HK-2 (cell line): ENCODE measurements around the gene ARHGAP1.

Experiments
- DNase-seq: peaks from one replicate; pipeline ENCODE4 v3.0.0-alpha.2; 2018; ENCODE audit not compliant: unreplicated experiment

The ARHGAP1 gene

DNA sequence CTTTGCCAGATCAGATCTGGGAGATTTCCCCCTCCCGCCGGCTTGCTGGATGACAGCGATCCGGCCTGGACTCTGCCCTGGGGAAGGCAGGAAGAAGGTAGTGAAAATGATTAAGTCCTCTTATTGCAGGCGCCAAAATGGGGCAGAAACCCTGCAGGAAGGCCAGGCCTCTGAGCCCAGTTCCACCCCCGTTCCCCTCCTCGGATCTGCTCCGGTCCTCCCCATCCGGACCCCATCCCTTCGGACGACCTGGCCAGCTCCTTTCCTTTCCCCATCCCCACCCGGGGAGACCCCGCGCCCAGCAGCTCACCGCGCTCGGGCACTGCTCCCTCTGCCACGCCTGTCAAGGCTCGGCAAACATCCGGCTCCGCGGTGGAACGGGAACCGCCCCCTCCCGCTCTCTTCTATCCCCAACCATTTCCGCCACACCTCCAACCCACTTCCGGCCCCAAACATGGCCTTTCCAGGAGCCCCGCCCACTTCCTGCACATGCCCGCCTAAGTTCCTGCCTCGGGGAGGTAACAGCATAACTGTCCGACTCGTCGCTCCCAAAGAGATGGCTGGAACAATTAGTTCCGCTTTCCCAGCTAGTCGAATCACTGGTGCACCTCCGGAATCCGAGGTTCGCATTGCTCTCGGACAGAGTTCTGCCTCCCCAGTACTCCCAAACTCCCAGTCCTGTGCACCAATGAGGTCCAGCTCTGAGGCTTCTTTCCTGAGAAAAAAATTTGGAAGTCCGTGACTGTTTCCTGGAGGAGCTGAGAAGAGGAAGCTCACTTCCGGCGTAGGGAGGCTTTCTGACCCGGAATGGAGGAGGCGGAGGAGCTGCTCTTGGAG, at the start of gene ARHGAP1, which contains the start of gene ZNF408:
Gene ARHGAP1 (minus strand): TSS at position 379 of the 837 bp plus-strand sequence. CDS start 4,512 bp downstream, outside the sequence.
Gene ZNF408 (plus strand): TSS at position 791 of the 837 bp plus-strand sequence. CDS start 17 bp downstream, at position 808.
- DNase-seq: peak; percentile 95

- DNase-seq: no peak
These were observed 46.7 kb upstream of the ARHGAP1 start for GRCh38 chr11:46747150-46747549.

- DNase-seq: no peak
These were observed 45.6 kb upstream of the ARHGAP1 start for GRCh38 chr11:46745995-46746394.

DNA sequence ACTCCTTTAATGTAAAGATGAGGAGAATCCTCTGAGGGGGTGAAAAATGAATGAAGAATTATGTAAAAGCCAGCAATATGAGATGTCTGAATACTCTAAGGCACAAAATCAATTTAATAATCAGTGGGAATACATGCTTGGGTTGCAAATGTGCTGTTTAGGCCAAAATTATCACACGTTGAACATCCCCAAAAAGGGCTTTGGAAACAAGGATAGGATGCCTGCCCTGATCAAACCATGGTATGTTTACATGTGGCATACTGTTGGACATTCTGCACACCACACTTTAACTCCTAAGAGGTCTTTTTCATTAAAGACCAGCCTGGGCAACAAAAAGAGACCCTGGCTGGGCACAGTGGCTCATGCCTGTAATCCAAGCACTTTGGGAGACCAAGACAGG, 44.9 kb upstream of the ARHGAP1 start:
- DNase-seq: no peak

- DNase-seq: no peak
These were observed 43.4 kb upstream of the ARHGAP1 start for GRCh38 chr11:46743693-46744339.

DNA sequence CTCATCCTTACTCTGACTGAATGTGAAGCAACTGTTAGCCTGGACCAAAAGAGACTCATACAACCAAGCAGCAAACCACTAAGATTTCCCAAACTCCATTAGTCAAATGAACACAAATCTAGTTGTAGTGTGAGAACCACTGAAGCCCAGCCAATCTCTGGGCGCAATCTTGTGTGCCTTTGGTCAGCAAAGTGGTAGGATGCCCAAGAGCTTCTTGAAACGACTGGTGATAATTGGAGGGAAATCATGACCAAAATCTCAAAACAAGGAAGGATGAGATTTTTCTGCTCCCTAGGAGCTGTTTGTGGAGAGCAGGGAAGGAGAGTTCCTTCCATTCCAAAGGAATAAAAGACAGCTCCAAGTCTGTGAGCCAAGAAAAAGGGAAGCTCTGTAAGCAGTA, 42.6 kb upstream of the ARHGAP1 start:
- DNase-seq: no peak

DNA sequence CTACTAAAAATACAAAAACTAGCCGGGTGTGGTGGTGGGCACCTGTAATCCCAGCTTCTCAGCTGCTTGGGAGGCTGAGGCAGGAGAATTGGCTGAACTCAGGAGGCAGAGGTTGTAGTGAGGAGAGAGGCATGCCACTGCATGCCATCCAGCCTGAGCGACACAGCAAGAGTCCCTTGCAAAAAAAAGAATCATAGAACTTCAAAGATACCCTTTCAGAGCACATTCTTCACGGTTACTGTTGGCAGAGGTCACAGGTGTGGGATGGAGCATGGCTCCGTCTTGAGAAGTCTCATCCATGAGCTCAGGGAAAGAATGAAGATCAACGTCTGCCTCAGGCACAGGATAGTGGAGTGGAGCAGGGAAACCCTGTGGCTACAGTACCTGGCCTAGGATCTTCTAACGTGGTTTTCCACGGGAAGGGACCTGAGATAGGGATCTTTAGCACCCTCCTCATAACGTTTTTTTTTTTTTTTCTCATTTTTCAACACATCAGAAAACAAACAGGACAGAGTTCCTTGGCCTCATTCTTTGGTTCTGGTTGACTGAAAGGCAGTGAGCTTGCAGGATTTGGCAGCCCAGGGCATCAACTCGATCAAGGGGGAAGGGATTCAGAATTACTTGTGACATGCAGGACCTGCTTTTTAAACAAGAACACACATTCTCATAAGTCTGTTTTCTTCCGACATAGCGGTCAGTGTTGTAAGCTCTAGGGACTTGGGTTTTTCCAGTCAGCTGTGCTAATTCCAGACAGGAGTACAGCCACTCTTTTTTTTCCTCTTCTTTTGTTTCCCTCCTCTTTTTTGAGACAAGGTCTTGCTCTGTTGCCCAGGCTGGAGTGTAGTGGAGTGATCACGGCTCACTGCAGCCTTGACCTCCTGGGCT, 41.4 kb upstream of the ARHGAP1 start:
- no peak for DNase-seq

GRCh38 chr11:46738887-46739286, 38.5 kb upstream of the ARHGAP1 start:
- no peak for DNase-seq

- DNase-seq: no peak
These were observed 37.3 kb upstream of the ARHGAP1 start for GRCh38 chr11:46737699-46738098.

DNA sequence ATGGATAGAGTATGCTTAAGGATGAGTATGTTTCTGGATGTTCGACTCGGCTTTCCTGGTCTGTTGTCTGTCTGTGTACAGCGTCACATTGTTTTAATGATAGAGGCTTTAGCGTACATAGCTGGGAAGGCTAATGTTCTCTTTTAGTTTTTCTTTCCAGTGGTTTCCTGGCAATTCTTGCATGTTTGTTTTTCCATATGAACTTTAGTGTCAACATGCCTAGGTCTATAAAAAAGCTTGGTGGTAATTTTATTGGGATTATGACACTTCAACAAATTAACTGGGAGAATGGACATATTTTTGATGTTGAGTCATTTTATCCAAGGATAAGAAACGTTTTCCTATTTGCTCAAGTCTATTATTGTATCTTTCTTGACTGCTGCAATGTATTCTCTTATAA, 36.2 kb upstream of the ARHGAP1 start:
- no peak for DNase-seq

- no peak for DNase-seq
These were observed 35.7 kb upstream of the ARHGAP1 start for GRCh38 chr11:46736146-46736545.

DNA sequence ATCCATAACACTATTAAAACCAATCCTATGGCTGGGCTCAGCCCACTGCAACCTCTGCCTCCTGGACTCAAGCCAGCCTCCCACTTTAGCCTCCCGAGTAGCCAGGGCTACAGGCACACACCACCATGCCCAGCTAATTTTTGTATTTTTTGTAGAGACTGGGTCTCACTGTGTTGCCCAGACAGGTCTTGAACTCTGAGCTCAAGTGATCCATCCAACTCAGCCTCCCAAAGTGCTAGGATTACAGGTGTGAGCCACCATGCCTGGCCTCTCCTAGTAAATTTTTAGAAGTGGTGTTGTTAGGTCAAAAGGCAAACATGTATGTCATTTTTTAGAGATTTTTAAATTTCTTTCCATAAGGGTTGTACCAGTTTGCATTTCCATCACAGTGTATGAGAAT, 32.8 kb upstream of the ARHGAP1 start:
- DNase-seq: no peak

DNA sequence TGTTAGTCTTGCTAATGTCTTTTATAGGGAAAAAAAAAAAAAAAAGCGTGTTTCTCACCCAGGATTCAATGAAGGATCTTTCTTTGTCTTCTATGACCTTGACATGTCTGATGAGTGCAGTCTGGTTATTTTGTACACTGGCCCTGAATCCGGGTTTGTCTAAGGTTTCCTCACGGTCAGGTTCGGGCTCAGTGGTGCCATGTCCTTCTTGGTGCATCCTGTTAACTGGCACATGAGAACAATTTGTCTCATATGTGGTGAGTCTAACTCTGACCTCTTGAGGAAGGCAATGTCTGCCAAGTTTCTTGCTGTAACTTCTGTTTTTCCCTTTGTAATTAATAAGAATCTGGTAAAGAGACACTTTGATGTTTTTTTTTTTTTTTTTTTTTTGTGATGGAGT, 31.1 kb upstream of the ARHGAP1 start:
- DNase-seq: no peak

DNA sequence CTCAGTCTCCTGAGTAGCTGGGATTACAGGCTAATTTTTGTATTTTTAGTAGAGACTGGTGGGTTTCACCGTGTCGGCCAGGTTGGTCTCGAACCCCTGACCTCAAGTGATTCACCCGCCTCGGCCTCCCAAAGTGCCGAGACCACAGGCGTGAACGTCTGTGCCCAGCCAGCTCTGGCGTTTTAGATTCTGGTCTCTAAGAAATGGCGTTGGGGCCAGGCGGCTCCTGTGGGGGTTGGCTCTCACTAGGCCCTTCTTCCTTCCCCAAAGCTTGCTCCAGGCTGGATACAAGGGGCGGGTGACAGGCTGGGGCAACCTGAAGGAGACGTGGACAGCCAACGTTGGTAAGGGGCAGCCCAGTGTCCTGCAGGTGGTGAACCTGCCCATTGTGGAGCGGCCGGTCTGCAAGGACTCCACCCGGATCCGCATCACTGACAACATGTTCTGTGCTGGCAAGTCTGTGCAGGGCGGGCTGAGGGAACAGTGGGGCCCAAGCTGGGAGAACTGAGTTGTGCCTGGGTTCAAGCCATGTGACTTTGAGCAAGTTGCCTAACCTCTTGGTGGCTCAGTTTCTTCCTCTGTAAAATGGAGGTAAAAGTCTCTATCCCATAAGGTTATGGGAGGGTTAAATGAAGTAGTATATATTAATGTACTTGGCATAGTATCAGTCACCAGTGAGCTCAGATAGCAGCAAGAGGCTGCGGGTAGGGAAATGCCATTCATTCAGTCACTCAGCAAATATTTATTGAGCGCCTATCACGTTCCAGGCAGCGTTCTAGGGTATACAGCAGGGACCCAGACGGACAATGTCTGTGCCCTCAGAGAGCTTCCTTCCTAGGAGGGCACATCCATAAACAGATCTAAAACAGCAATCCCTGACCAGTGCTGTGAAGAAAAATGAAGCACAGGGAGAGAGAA, 28.9 kb upstream of the ARHGAP1 start:
- no peak for DNase-seq

GRCh38 chr11:46728659-46729040, 28.2 kb upstream of the ARHGAP1 start:
- DNase-seq: no peak

DNA sequence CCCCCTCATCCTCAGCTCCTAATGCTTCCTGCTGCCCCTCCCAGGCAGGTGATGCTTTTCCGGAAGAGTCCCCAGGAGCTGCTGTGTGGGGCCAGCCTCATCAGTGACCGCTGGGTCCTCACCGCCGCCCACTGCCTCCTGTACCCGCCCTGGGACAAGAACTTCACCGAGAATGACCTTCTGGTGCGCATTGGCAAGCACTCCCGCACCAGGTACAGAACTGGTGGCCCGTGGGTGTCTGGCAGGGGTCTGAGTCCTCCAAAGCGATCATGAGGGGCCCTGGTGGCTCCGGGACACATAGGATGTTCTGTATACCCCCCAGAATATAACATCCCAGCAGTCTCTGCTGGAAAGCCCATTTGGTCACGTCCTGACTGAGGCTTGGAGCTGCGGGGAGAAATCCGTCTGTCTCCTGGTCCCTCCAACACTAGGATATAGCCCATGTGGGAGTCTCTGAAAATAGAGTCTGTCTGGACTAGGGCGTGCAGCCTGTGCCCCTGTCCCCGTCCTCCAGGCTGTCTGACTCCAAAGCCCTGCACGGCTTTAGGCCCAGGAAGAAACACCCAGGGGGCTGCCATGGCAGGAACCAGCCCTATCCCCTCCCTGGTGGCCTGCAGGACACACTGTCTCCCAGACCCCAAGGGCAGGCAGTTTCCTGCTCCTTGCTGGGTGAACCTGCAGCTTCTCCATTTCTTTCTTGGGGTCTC, 27.7 kb upstream of the ARHGAP1 start:
- no peak for DNase-seq

DNA sequence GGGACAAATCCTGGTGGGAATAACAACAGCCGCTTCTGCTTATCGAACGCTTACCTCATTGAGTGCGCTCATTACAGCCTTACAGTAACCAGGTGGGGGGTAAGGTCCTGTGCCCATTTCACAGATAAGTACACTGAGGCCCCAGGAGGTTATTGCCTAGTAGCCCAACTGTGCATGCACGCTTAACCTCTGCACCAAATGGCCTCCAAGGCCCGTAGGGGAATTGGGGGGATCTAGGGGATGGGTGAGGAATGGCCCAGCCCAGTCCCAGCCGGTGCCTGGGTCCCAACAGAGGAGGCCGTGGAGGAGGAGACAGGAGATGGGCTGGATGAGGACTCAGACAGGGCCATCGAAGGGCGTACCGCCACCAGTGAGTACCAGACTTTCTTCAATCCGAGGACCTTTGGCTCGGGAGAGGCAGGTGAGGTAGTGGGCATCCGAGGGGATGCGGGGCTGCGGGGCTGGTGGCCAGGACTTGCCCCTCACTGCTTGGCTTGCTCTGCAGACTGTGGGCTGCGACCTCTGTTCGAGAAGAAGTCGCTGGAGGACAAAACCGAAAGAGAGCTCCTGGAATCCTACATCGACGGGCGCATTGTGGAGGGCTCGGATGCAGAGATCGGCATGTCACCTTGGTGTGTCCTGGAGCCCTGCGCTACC, 25.9 kb upstream of the ARHGAP1 start:
- DNase-seq: no peak

DNA sequence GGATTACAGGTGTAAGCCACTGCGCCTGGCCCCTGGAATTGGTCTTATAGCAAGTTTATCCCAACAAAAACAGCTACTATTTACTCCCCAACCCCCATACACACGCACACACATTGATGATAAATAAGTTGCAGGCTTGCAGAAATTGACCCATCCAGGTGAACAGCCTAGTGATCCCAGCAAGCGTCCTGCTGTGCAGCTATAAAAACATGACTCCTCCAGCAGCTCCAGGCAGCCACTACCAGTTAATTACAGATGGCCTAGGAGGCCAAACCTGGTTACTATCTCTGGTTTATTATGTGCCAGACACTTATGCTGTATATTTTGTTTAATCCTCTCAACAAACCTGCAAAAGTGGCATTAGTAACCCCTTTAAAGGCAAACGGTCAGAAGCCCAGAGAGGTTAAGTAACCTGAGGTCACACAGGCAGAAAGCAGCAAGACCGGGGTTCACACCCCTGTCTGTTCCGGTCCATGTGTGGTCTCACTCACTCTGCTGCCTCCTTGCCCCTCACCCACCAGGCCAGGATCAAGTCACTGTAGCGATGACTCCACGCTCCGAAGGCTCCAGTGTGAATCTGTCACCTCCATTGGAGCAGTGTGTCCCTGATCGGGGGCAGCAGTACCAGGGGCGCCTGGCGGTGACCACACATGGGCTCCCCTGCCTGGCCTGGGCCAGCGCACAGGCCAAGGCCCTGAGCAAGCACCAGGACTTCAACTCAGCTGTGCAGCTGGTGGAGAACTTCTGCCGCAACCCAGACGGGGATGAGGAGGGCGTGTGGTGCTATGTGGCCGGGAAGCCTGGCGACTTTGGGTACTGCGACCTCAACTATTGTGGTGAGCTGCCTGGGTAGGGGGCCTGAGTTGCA, 25.2 kb upstream of the ARHGAP1 start:
- no peak for DNase-seq

DNA sequence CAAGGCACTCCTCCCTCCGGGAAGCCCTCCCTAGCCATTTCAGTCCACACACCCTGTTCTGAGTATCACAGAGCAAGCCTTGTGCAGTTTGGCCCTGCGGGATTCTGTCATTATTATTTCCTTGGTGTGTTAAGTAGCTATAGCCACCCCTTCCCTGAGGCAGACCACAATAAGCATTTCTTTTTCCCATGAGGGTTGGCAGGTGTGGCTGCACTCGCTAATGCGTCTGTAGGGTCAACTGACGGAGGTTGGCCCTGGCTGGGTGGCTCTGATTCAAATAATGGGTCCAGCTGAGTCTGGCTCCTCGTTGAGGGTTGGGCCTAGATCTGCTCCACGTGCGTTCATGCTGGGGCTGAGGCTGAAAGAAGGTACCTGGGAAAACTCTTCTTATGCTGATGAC, 23.7 kb upstream of the ARHGAP1 start:
- no peak for DNase-seq
